Measurements from ENCODE around the gene NCBP2L.

Gene NCBP2L

GRCh38 chrX:107752043-107752442, 25.5 kb upstream of the NCBP2L start:
- no peak for DNase-seq

- DNase-seq: no peak
These were observed 24.8 kb upstream of the NCBP2L start for GRCh38 chrX:107752714-107753113.

GRCh38 chrX:107753187-107753586, 24.3 kb upstream of the NCBP2L start:
- DNase-seq: no peak

- DNase-seq: no peak
These were observed 21.8 kb upstream of the NCBP2L start for GRCh38 chrX:107755721-107756120.

- peak in 1 of 56 donors; percentile 6 for DNase-seq
These were observed 19.2 kb upstream of the NCBP2L start for GRCh38 chrX:107758231-107758766.

GRCh38 chrX:107760304-107761077, 17.0 kb upstream of the NCBP2L start:
- no peak for DNase-seq

GRCh38 chrX:107763647-107764046, 13.9 kb upstream of the NCBP2L start:
- DNase-seq: no peak

GRCh38 chrX:107764845-107765608, 12.5 kb upstream of the NCBP2L start:
- DNase-seq: no peak

GRCh38 chrX:107766470-107767150, 10.9 kb upstream of the NCBP2L start:
- no peak for DNase-seq

- DNase-seq: no peak
These were observed 9.5 kb upstream of the NCBP2L start for GRCh38 chrX:107768051-107768450.

- no peak for DNase-seq
These were observed 7.8 kb upstream of the NCBP2L start for GRCh38 chrX:107769581-107770317.

GRCh38 chrX:107773206-107773605, 4.3 kb upstream of the NCBP2L start:
- DNase-seq: peak in 11 of 56 donors; percentile 3 to 35 (median 10)

- DNase-seq: peak in 1 of 56 donors; percentile 2
These were observed 3.6 kb upstream of the NCBP2L start for GRCh38 chrX:107773906-107774435.

- DNase-seq: peak in 1 of 56 donors; percentile 4
These were observed 2.4 kb upstream of the NCBP2L start for GRCh38 chrX:107775000-107775733.

- peak in 54 of 56 donors; percentile 1 to 80 (median 46) for DNase-seq
These were observed 1.6 kb upstream of the NCBP2L start, which contains the start of gene TSC22D3 for GRCh38 chrX:107775734-107776511. TSS of gene TSC22D3 (minus strand) at chrX:107775787. CDS start at chrX:107775419, 368 bp downstream.

- peak in 52 of 56 donors; percentile 1 to 85 (median 49) for DNase-seq
These were observed 641 bp upstream of the NCBP2L start for GRCh38 chrX:107776649-107777535.

GRCh38 chrX:107780525-107780924, 3.0 kb downstream of the NCBP2L start:
- DNase-seq: no peak

GRCh38 chrX:107787827-107788226, 10.3 kb downstream of the NCBP2L start:
- no peak for DNase-seq

Data from amygdala (tissue), 56 donors.